Umbilical cord (tissue), 2 donors: ENCODE results near the gene B3GAT3. TPM values are rescaled to one million over a fixed set of nuclear protein-coding genes. Genes with fewer than 3 reads are reported as not detected.
"Not testable (repeated sequence)": the region's sequence is repeated elsewhere in the genome, so short reads cannot be mapped to it uniquely, and the experiment has no call there.

Experiments used
- DNase-seq: peaks from one replicate; pipeline ENCODE4 v3.0.0-alpha.2; 2015; ENCODE audit warnings: low spot score
- total RNA-seq: library from RNA; depleted of rRNA; stranded (reverse); fragments of >200 nt; gene quantifications from one replicate; pipeline ENCODE4 v1.2.3, GENCODE V29; 2014; ENCODE audit warnings: low replicate concordance; ENCODE audit not compliant: insufficient read depth

Gene B3GAT3
- total RNA-seq: 7.9 TPM

- DNase-seq: peak; percentile 98
Observed at GRCh38 chr11:62621567-62622470, at the start of gene B3GAT3. TSS of gene B3GAT3 (minus strand) at chr11:62621986. CDS start at chr11:62621947, 39 bp downstream.

GRCh38 chr11:62671236-62671607 is 49.4 kb upstream of the B3GAT3 start:
- no peak for DNase-seq

- DNase-seq: no peak
Observed at GRCh38 chr11:62669420-62670161, 47.8 kb upstream of the B3GAT3 start.

- DNase-seq: no peak
Observed at GRCh38 chr11:62667460-62667859, 45.7 kb upstream of the B3GAT3 start.

- no peak for DNase-seq
Observed at GRCh38 chr11:62666259-62666926, 44.6 kb upstream of the B3GAT3 start.

GRCh38 chr11:62665599-62666258 is 43.9 kb upstream of the B3GAT3 start:
- peak; percentile 74 for DNase-seq

GRCh38 chr11:62665075-62665598 is 43.4 kb upstream of the B3GAT3 start, which contains the start of the genes C11orf98 and CSKMT:
TSS of gene C11orf98 (minus strand) at chr11:62665210. CDS start at chr11:62665169, 41 bp downstream.
TSS of gene CSKMT (plus strand) at chr11:62665312. CDS start at chr11:62665880, 568 bp downstream.
- peak; percentile 96 for DNase-seq

GRCh38 chr11:62664405-62665074 is 42.8 kb upstream of the B3GAT3 start:
- DNase-seq: no peak

GRCh38 chr11:62656796-62657429 is 35.1 kb upstream of the B3GAT3 start:
- no peak for DNase-seq

- DNase-seq: no peak
Observed at GRCh38 chr11:62654297-62654696, 32.5 kb upstream of the B3GAT3 start.

- DNase-seq: no peak
Observed at GRCh38 chr11:62652161-62653006, 30.6 kb upstream of the B3GAT3 start.

GRCh38 chr11:62650283-62650682 is 28.5 kb upstream of the B3GAT3 start:
- DNase-seq: not testable (repeated sequence)

GRCh38 chr11:62649486-62649885 is 27.7 kb upstream of the B3GAT3 start:
- no peak for DNase-seq

- DNase-seq: no peak
Observed at GRCh38 chr11:62648967-62649364, 27.2 kb upstream of the B3GAT3 start.

- DNase-seq: no peak
Observed at GRCh38 chr11:62648185-62648966, 26.6 kb upstream of the B3GAT3 start.

GRCh38 chr11:62647609-62648005 is 25.8 kb upstream of the B3GAT3 start:
- no peak for DNase-seq

- no peak for DNase-seq
Observed at GRCh38 chr11:62646825-62647608, 25.2 kb upstream of the B3GAT3 start.
